GF-D8 (cell line): Measurements from ENCODE around the gene GGNBP2.
"Not testable (repeated sequence)": the region's sequence is repeated elsewhere in the genome, so short reads cannot be mapped to it uniquely, and the experiment has no call there.

Source experiments
- DNase-seq: peaks from one replicate; lab custom pipeline; 2025; lab: John Stamatoyannopoulos, UW

The GGNBP2 gene

GRCh38 chr17:36600936-36601302 is 56.2 kb downstream of the GGNBP2 start:
- no peak for DNase-seq

DNA sequence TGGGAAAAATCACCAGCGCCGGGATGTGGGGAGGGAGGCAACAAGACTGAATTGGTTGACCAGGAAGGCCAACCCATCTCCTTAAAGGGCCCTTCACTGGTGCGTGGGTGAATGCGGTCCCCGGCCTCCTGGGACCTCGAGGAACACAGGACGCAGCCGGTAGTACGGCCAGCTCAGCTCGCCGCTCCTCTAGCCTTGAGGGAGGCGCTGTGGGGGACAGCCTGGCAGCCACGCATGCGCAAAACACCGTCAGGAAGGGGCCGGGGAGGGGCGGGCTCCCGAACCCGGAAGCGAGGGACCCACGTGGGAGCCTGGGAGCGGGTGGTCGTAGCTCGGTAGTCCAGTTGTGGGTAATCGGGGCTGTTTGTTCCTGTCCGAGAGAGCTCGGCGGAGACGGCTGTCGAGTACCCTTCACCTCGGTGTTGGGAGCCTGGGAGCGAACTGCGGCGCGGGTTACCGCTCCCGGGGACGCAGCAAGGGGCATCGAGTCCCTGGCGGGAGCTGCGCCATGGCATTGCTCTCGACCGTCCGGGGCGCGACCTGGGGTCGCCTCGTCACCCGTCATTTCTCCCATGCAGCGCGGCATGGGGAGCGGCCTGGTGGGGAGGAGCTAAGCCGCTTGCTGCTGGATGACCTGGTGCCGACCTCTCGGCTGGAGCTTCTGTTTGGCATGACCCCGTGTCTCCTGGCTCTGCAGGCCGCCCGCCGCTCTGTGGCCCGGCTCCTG is 56.7 kb downstream of the GGNBP2 start, which contains the start of gene MRM1:
Gene MRM1, plus strand, starts transcription at position 281 of the 727 bp plus-strand sequence. Its CDS starts 228 bp downstream, at position 509.
- DNase-seq, result peak; percentile 68

GRCh38 chr17:36602030-36602748 is 57.5 kb downstream of the GGNBP2 start:
- DNase-seq, result no peak

- DNase-seq, result peak; percentile 17
Observed at GRCh38 chr17:36602924-36603384, 58.2 kb downstream of the GGNBP2 start.

DNA sequence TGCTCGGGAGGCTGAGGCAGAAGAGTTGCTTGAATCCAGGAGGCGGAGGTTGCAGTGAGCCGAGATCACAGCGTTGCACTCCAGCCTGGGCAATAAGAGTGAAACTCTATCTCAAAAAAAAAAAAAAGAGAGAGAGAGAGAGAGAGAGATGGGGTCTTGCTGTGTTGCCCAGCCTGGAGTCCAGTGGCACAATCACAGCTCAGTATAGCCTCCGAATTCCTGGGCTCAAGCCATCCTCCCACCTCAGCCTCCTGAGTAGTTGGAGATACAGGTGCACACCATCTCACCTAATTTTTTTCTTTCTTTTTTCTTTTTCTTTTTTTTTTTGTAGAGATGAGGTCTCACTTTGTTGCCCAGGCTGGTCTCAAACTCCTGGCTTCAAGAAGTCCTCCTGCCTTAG is 60.3 kb downstream of the GGNBP2 start:
- not testable (repeated sequence) for DNase-seq

GRCh38 chr17:36608280-36608679 is 63.6 kb downstream of the GGNBP2 start:
- no peak for DNase-seq

DNA sequence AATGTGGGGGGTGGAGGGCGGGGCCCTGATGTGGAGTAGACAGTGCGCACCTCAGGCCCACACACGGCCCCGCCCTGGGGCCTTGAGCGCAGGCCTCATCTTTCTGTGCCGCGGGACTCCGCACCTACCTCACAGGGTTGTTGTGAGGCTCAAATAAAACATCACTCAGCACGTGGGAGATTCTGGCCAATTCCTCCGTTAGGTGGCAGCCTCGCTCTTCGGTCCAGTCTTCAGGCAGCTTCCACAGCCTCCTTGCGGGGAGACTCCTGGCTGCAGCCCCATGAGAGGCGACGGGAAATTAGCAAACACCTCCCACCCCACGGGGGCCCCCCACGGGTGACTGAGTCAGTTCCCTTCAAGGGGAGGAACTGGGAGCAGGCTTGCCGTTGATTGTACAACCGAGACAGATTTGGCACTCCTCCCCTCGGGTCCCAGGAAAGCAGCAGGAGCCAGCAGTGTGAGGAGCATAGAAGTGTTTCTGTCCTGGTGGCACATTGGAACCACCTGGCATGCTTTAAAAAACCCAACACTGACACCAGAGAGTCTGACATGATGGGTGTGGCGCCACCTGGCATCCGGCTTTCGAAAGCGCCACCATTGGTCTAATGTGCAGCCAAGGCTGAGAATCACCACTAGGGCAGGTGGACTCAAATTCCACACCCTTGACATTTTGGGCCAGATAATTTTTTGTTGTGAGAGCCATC is 64.2 kb downstream of the GGNBP2 start:
- no peak for DNase-seq

- DNase-seq, result no peak
Observed at GRCh38 chr17:36609498-36609862, 64.8 kb downstream of the GGNBP2 start.

DNA sequence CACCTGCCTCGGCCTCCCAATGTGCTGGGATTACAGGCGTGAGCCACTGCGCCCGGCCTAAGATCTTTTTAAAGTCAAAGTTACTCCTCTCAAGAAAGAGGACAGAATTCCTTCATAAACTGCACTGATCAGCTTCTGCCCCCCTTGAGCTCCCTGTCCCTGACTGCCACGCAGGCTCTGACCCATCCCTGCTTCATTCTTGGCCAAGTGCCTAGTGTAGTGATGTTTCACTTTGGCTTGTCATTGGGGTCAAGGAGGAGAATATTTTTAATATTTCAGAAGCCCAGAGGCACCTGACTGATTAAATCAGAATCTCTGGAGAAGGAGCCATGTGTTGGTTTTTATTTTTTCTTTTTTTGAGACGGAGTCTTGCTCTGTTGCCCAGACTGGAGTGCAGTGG is 65.8 kb downstream of the GGNBP2 start:
- DNase-seq, result no peak

DNA sequence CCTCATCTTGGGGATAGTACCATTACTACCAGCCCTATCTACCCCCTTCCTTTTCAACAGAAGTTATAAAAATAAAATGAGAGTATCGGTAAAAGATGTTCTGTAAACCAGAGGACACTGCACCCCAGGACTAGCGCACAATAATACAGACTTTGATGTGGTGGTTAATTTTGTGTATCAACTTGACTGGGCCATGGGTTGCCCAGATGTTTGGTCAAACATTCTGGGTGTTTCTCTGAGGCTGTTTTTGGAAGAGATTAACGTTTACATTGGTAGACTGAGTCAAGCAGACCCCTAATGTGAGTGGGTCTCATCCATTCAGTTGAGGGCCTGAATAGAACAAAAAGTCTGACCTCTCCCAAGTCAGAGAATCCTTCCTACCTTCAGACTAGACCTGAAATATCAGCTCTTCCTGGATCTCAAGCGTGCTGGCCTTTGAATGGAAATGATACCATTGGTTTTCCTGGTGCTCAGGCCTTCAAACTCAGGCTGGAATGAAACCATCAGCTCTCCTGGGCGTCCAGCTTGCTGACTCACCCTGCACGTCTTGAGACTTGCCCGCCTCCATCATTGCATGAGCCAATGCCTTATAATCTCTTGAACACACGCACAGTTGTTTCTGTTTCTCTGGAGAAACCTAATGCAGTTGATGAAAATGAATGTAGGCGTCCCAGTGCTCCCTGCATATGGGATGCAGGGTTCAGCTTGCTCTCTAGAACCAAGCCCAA is 66.8 kb downstream of the GGNBP2 start:
- DNase-seq, result no peak

DNA sequence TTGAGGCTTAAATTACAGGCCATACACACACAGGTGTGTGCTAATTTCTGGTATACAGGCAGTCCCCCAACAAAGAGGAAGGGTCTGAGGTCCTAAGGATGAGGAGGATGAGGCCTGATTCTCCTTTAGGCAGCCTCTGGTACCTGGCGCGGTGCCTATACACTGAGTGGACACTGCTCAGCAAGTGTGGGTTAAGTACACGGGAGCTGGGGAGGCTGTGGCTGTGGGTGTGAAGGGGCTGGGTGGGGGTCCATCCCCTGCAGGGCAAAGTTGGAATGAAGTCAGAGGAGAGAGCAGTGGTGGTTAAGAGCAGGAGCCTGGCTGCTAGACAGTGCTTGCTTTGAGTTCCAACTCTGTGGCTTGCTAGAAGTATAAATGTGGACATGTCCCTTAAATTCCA is 67.6 kb downstream of the GGNBP2 start:
- no peak for DNase-seq

DNA sequence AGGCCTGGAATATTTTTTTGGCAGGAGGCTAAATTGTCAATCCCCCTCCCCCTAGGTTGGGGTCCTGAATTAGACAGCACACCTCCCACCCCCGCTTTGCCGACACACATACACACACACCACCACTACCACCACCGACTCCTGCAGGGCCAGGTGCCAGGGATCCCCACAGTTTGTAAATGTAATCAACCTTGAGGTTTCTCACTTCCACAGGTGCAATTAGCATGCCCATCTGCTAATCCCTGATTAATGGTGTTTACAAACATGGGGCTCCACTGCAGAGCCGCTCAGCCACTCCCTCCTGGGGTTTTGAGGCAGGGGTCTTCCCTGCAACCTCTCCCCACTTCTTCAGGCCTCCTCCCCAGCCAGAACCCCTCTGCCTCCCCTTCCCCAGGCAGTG is 68.4 kb downstream of the GGNBP2 start:
- no peak for DNase-seq

DNA sequence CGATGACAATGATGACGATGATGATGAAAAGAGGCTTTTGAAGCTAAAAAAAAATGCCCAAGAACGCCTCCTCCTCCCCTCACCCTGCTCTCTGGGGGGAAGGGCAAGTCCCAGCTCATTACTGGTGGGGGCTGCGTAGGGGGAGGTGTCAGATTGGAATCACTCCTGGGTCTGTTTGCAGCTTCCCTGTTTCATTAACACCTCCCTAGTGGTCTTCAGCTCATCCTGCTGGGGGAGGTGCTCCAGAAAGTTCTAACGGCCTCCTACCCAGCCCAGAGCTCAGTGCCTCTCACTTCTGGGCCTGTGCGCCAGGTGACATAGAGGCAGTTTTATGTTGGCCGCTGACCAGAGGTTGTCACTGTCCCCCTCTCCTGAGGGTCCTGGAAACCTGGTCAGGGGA is 69.4 kb downstream of the GGNBP2 start:
- DNase-seq, result no peak

GRCh38 chr17:36614933-36615332 is 70.2 kb downstream of the GGNBP2 start:
- no peak for DNase-seq

DNA sequence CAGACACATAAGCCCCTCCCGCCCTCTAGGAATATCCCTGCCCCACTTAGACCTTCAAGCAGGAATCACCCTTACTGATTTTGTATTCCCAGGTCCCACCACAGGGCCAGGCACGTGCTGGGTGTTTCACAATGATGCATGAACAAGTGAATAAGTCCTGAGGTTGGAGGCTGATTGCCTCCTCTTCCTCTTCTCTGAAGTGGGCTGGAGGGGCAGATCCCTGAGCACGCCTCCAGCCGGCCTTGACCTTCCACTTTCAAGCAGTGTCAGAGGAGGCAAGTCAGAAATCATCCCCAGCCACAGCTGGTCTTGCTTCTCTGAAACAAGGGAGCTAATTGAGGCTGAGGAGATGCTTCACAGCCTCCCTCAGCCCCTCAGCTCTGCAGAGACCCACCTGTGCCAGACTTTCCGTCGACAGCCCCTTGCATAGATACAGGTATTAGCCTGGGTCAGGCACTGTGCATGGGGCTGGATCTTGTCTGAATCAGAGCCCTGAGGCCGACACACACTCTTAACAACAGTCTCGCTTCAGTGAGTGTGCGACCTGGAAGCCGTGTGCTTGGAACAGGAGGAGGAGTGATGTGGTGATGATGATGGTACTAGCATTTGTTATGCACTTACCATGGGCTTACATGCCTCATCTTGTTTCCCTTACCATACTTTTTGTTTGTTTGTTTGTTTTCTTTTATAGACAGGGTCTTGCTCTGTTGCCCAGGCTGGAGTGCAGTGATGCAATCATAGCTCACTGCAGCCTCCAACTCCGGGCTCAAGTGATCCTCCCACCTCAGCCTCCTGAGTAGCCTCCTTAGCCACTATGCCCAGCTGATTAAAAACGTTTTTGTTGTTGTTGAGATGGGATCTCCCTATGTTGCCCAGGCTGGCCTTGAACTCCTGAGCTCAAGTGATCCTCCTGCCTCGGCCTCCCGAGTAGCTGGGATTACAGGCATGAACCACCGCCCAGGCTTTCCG is 71.6 kb downstream of the GGNBP2 start:
- no peak for DNase-seq

GRCh38 chr17:36617773-36618172 is 73.1 kb downstream of the GGNBP2 start:
- no peak for DNase-seq

DNA sequence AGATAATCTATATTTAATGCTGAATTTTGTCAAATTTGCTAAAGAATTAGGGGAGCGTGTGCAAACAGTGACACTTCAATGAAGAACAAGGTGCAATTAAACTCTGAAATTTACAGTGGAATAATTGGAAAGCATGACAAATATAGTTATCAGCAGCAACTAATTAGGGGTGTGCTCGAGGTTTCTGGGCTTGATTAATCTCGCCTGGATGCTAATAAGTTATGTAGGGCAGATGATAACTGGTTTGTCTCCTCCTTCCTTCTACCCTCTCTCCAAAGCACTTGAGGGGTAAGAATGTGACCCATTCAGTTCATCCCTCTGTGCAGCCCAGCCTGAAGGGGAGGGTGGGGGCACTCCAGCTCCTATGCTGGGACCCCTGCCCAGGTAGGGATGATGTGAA is 78.6 kb downstream of the GGNBP2 start:
- no peak for DNase-seq

- no peak for DNase-seq
Observed at GRCh38 chr17:36625188-36625587, 80.5 kb downstream of the GGNBP2 start.

DNA sequence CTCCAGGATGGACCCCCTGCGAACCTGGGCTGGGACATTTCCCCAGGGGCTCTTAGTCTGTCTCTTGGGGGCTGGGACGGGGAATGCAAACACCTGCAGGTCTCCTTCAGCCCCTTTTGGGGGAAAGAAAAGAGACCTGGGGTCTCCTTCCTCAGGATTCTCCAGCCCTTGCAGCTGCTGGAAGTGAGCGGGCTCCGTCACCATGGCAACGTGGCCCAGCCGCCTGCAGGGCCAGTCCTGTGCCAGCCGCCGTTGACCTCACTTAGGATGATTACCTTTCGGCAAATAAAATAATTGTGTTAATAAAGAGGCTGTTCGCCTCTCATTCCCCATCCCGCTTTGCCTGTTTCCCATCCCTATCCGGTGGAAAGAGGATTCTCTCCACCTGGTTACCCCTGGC is 82.4 kb downstream of the GGNBP2 start:
- no peak for DNase-seq

DNA sequence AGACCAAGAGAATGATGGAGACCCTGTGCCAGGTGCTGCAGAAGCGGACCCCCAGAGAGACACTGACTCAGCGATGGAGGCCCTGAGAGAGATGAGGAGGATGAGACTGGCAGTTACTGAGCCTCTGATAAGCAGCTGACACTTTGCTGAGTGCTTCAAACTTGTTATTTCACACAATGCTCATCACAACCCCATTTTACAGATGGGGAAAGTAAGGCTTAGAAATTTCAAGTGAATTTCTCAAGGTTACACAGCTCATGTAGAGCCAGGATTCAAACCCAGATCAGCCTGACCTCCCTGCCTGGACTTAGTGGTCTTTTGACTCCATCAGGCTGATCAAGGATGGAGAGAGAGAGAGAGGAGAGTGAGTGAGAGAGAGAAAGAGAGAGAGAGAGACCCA is 83.9 kb downstream of the GGNBP2 start:
- DNase-seq, result no peak

DNA sequence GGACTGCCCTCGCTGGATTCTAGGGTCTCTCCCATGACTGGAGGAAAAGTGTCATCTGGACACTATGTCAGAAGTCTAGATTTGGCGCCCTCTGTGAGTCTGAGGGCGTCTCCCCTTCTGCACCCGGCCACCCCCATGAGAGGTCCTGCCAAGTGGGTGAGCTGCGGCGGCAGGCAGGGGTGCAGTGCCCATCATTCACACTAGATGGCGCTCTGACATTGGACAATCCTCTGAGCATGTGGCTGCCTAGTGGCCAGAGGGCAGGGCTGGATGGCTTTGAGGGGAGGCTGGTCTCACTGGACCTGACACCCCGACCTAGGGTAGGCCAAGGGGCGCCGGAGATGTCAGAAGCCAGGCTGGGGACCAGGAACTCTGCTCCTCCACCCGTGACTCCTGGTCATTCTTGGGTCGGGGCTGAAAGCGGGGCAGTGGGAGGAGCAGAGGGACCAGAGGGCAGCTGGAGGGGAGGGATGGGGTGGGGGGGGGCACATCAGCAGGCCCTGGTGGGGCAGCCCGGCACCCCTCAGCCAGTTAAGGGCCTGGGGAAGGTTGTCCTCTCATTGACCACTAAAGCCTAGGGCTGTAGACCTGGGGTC is 84.6 kb downstream of the GGNBP2 start:
- no peak for DNase-seq
